HUES64 (cell line): Measurements from ENCODE around the gene DUOXA1.
"Not testable (repeated sequence)": the region's sequence is repeated elsewhere in the genome, so short reads cannot be mapped to it uniquely, and the experiment has no call there.

Experiments used
- H3K27ac ChIP-seq: 2 replicates; pipeline ENCODE4 v1.7.0; 2013; ENCODE audit warnings: low read depth, low read length, inconsistent platforms
- H3K27me3 ChIP-seq: 2 replicates; pipeline ENCODE4 v1.6.1; 2013; ENCODE audit warnings: mild to moderate bottlenecking, low read length; ENCODE audit not compliant: insufficient read depth
- H3K36me3 ChIP-seq: 2 replicates; pipeline ENCODE4 v1.6.1; 2013; ENCODE audit warnings: mild to moderate bottlenecking, low read length; ENCODE audit not compliant: insufficient read depth
- H3K4me1 ChIP-seq: 2 replicates; pipeline ENCODE4 v1.6.1; 2013; ENCODE audit warnings: mild to moderate bottlenecking, low read length, moderate library complexity; ENCODE audit not compliant: insufficient read depth
- H3K4me3 ChIP-seq: 2 replicates; pipeline ENCODE4 v1.5.1; 2013; ENCODE audit warnings: mild to moderate bottlenecking, low read length, moderate library complexity
- H3K9ac ChIP-seq: 2 replicates; pipeline ENCODE4 v1.6.1; 2013; ENCODE audit warnings: mild to moderate bottlenecking, low read depth, low read length
- H3K9me3 ChIP-seq: 2 replicates; pipeline ENCODE4 v1.6.1; 2013; ENCODE audit warnings: low read depth, low read length; ENCODE audit not compliant: insufficient read depth
- WGBS: fragments of 150-250, 120-280 bp; methylation state at CpG from one replicate; pipeline ENCODE4 v1.1.7; 2013; ENCODE audit warnings: missing lambda C conversion rate; 5-methylcytosine and 5-hydroxymethylcytosine counted together

Gene DUOXA1

DNA sequence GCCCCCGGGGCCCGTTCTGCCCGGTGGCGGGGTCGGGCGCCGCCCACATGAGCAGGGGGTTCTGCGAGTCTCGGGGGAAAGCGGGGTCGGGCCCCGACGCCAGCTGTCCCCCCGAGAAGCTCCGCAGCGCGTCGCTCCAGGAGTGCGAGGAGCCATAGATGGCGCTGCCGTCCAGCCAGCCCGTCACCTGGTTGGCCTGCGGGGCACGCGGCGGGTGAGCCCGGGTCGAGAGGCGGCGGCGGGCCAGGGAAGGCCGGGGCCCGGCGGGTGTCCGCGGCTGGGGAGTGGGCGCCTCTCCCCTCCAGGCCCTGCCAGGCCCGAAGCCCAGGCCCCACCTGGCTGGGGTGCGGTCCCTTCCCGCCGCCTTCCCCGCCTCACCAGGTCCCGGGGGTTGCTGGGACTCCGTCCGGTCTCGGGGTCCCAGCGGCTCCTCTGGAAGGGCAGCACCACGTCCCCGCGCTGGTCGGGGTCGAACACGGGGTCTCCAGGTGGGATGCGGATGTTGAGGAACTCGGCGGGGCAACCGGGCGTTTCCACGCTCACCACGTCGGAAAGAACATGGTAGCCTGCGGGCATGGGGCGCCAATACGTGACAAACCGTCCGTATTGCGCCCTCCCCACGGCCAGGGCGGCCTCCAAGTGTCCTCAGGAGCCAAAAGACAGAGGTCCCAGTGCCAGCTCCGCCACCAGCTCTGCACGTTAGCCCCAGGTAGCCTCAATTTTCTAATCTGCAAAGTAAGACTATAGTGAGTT lies 18.1 kb downstream of the DUOXA1 start:
- Histone ChIP-seq H3K4me1 (peaks cover 17% of the 10 kb centered on the region; the same call in 1 of the 2 replicates), H3K36me3 (no peaks in the 10 kb centered on the region), H3K27me3 (peaks cover 76% of the 10 kb centered on the region), H3K27ac (no peak overlapping the region), H3K9me3 (no peaks in the 10 kb centered on the region; the same call in 1 of the 2 replicates), H3K4me3 (peak overlapping the region; percentile 45; the same call in 1 of the 2 replicates), H3K9ac (no peak overlapping the region)
- 49% methylated on average over 69 of the region's 71 CpGs for WGBS

DNA sequence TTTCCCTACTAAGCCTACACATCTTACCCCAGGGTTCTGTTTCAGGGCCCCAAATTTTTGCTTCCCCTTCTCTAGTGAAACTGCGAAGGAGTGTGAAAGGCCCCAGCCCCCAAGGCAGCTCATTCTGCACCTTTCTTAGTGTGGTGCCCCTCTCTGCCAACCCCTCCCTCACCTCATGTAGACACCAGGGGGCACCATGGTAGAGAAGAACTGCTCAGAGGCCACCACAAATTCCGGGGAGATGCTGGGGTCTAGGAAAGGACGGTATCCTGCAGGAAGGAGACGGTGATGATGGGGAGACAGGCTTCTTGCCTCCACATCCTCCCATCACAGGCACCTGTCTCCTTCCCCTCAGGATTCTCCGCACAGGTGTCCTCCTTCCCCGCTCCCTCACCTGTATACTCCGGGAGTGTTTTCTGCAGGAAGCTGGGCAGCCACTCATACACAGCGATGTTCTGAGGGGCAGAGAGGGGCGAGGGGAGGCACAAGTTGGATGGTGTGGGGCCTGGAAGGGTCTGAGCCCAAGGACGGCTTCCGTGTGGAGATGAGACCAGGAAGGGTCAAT lies 19.3 kb downstream of the DUOXA1 start:
- no peak overlapping the region for H3K4me3 ChIP-seq
- WGBS, result 89% methylated on average over 11 of the region's 11 CpGs
- peaks cover 17% of the 10 kb centered on the region; the same call in 1 of the 2 replicates for H3K4me1 ChIP-seq
- H3K27me3 ChIP-seq, result peaks cover 64% of the 10 kb centered on the region
- no peaks in the 10 kb centered on the region for H3K36me3 ChIP-seq
- H3K9me3 ChIP-seq, result no peaks in the 10 kb centered on the region; the same call in 1 of the 2 replicates
- H3K27ac ChIP-seq, result no peak overlapping the region
- no peak overlapping the region for H3K9ac ChIP-seq

DNA sequence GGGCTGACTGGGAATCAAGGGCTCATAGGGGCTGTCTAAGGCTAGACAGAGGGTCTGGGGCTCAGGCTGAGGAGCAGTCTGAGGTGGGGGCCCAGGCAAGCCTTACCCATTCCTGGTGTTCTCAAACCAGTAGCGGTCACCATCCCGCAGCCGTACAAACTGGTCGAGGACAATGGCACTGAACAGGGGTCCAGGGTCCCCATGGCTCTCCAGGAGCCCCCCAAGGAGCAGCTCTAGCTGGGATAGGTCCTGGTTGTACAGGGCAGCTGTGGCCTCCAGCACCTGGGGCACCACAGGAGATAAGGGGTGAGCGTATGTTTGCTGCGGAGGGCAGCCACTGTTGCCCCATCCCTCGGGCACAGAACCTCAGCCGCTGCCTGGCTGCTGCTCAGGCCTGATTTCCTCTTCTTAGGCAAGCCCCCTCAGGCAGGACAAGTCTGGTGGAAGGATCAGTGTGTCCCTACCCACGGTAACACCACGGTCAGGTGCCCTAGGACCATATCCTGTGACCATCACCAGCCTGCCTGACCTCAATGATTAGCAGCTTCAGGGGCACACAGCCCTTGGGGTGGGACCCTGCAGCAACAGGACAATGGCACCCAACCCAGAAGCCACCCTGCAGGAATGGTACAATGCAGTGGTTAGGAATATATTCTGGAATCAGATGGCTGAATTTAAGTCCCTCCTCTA lies 21.6 kb downstream of the DUOXA1 start:
- Histone ChIP-seq H3K27ac (no peak overlapping the region), H3K9me3 (no peaks in the 10 kb centered on the region), H3K9ac (no peak overlapping the region), H3K27me3 (peaks cover 41% of the 10 kb centered on the region), H3K4me1 (0 out of 2 replicates have a peak, but pooled peaks cover 4% of the 10 kb centered on the region), H3K36me3 (no peaks in the 10 kb centered on the region), H3K4me3 (no peak overlapping the region)
- WGBS, result 94% methylated on average over 10 of the region's 10 CpGs

DNA sequence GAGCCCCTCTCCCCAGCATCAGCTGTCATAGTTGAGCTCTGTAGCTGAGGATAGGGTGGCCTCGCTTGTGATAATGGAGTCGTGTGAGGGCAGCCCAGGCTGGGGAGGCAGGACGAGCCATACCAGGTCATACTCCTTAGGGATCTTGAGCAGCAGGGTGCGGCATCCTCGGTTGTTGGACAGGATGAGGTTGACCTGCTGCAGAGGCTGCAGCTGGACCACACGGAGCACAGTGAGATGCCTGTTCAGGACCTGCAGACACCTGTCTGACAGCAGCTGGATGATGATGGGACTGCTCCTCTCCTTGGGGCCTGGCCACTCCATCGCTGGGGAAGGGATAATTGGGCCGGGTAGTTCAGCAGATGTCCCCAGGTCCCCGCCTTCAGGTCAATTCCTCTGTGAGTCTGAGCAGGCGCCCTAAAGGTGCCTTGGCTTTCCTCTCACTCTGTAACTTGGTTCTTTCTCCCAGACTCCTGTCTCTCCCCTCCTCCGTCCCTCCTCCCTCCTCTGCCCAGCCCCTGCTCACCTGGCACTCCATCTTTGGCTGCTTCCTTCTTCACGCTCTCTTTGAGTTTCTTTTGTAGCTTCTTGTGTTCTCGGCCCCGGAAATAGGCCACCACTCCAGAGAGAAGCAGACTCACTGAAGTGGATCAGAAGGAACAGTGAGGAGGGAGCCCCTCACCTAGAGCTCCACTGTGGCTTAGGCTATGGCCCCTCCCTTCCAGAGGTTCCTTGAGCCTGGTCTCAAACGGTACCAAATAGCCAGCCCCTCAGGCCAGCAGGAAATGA lies 23.5 kb downstream of the DUOXA1 start:
- Histone ChIP-seq H3K27me3 (peaks cover 23% of the 10 kb centered on the region), H3K4me3 (no peak overlapping the region)
- 85% methylated on average over 15 of the region's 15 CpGs for WGBS

DNA sequence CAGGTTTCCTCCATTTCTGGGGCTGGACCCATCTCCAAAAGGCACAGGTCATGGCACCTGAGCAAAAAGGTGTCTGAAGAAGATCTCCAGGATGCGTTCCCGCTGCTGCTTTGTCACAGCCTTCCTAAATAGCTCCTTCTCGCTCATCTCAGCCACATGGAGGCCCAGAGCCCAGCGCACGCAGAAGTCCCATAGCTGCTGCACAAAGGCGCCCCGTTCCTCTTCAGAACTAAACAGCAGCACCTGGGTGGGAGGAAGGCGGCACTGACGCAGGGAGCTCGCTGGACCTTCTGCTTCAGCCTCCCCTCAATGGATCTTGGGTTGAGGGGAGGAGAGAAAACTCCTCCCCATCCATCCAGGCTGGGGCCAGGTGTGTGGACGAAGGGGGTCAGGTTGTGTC lies 24.1 kb downstream of the DUOXA1 start:
- H3K9ac ChIP-seq, result no peak overlapping the region
- WGBS, result 93% methylated on average over 8 of the region's 11 CpGs

More for the DNA sequence above, 23.5 kb downstream of the DUOXA1 start:
- H3K4me1 ChIP-seq, result peaks cover 8% of the 10 kb centered on the region
- no peak overlapping the region for H3K27ac ChIP-seq
- H3K9ac ChIP-seq, result no peak overlapping the region
- no peaks in the 10 kb centered on the region for H3K9me3 ChIP-seq
- H3K36me3 ChIP-seq, result no peaks in the 10 kb centered on the region

DNA sequence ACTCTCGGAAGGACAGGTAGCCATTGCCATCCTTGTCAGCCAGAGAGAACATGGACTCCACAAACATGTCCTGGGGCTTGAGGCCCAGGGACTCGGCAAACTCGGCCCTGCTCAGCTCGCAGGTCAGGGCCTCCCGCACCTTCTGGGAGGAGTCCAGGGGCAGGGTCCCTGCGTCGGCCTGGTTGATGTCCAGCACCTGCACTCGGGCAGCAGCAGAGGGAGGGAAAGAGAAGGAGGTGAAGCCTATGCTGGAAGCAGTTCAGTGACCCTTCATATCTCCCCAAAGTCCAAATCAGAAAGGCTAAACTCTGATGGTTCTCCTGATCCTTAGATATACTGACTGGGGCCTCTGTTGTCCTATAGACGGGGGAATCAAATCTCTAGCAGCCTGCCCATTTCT lies 25.5 kb downstream of the DUOXA1 start:
- not testable (repeated sequence) for H3K36me3 ChIP-seq, H3K4me3 ChIP-seq, H3K9ac ChIP-seq, H3K27ac ChIP-seq, H3K9me3 ChIP-seq, H3K27me3 ChIP-seq
- WGBS, result 99% methylated on average over 8 of the region's 9 CpGs
- peaks cover 17% of the 10 kb centered on the region for H3K4me1 ChIP-seq

More for the DNA sequence above, 24.1 kb downstream of the DUOXA1 start:
- Histone ChIP-seq H3K27ac (no peak overlapping the region), H3K36me3 (no peaks in the 10 kb centered on the region), H3K4me3 (no peak overlapping the region), H3K9me3 (no peaks in the 10 kb centered on the region), H3K27me3 (peaks cover 20% of the 10 kb centered on the region), H3K4me1 (peaks cover 14% of the 10 kb centered on the region)

DNA sequence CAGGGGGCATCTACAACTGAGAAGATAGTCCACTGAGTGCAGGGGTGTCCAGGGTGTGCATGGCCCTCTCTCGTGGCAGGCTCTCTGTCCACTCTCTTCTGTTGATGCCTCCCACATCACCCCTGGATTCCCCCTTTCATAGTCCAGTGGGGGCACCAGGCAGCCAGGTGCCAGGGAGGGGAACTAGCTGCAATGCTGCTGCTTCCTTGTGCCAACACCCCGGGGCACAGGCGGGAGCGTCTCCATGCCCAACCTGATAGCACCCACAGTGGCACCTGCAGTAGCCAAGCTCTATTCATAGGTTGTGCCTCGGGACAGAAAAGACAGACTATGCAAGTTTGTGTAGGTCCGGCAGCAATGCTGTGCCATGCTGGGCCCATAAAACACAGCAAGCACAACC lies 27.5 kb downstream of the DUOXA1 start:
- H3K27ac ChIP-seq, result no peak overlapping the region
- no peaks in the 10 kb centered on the region for H3K36me3 ChIP-seq
- H3K9me3 ChIP-seq, result no peaks in the 10 kb centered on the region
- H3K4me3 ChIP-seq, result no peak overlapping the region
- H3K27me3 ChIP-seq, result peaks cover 2% of the 10 kb centered on the region; the same call in 1 of the 2 replicates
- H3K4me1 ChIP-seq, result peaks cover 17% of the 10 kb centered on the region
- H3K9ac ChIP-seq, result no peak overlapping the region
- 94% methylated on average over 6 of the region's 6 CpGs for WGBS

DNA sequence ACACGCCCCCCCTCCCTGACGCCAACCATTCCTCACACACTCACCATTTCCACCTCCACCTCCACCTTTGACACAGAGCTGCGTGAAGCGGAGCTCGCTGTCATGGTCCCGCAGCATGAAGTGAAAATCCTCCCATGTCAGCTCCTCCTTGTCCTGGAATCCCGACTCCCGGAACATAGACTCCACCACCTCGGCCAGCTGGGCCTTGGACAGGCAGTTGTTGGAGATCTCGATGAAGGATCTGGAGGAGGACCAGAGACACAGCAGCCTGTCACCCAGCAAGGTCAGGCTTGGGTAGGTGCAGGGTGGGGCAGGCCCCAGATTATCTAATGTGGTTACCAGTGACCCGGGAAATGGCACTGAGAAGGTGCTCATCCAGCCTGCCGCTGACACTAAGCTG lies 27.9 kb downstream of the DUOXA1 start:
- no peak overlapping the region for H3K4me3 ChIP-seq

DNA sequence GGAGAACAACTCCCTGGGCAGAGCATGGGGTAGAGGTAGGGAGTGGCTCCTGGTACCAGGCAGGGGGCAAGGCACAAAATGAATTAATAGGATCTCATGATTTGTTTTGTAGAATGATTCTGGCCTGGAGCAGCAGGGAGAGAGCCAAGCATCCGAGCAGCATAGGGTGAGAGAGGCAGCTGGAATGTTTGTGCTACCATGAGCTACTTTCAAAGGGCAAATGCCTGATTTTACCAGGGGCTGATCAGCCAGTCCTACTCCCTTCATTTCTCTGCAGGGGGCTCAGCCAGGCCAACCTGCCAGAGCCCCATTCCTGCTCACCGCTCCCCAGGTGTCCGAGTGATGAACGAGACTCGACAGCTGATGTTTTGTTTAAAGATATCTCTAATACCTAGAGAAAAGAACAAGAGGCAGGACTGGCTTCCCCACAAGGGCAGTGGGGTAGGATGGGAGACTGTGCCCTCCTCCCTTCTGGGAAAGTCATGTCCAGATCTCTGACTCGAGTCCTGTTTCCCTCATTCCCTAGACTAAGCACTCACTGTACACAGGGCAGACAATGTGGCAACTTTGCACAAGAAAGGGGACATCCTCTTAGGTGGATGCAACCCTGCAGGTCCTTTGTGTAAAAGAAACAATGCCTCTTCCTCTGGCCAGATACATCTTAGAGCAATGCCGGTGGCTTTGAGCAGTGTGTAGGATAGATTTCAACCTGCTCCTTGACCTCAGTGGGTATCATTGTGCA lies 28.6 kb downstream of the DUOXA1 start:
- Histone ChIP-seq H3K9ac (no peak overlapping the region), H3K4me1 (peaks cover 17% of the 10 kb centered on the region), H3K9me3 (no peaks in the 10 kb centered on the region), H3K27me3 (peaks cover 2% of the 10 kb centered on the region; the same call in 1 of the 2 replicates), H3K4me3 (no peak overlapping the region), H3K27ac (no peak overlapping the region), H3K36me3 (no peaks in the 10 kb centered on the region)
- 55% methylated on average over 4 of the region's 7 CpGs for WGBS

More for the DNA sequence above, 27.9 kb downstream of the DUOXA1 start:
- peaks cover 2% of the 10 kb centered on the region; the same call in 1 of the 2 replicates for H3K27me3 ChIP-seq
- no peaks in the 10 kb centered on the region for H3K9me3 ChIP-seq
- H3K4me1 ChIP-seq, result peaks cover 17% of the 10 kb centered on the region
- 91% methylated on average over 12 of the region's 12 CpGs for WGBS
- H3K36me3 ChIP-seq, result no peaks in the 10 kb centered on the region
- no peak overlapping the region for H3K9ac ChIP-seq
- H3K27ac ChIP-seq, result no peak overlapping the region

DNA sequence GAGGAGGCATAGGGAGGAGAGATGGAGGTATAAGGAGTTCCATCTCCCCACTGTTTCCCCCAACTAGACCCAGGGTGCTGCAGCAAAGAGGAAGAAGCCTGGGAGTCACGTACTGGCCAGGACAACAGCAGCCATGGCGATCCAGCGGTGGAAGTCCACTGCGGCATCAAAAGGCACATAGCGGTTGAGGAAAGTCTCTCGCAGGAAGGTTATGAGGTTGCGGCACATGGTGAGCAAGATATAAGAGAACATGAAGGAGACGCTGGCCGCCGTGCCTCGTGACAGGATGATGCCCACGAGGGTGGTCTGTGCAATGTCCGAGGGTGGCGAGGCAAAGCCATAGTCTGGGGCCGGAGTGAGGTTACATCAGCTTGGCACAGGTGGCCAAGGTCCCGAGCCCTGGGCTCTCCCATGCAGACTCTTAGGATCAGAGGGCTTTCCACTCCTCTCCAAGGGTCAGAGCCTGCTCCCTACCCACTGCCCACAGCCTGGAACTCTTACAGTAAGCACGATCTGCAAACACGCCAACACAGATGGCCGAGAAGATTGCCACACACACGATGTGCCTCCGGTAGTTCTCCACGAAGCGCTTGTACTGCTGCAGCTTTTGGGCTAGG lies 30.0 kb downstream of the DUOXA1 start:
- no peak overlapping the region for H3K27ac ChIP-seq
- H3K9me3 ChIP-seq, result no peaks in the 10 kb centered on the region
- 92% methylated on average over 23 of the region's 23 CpGs for WGBS

More for the DNA sequence above, 30.0 kb downstream of the DUOXA1 start:
- Histone ChIP-seq H3K36me3 (no peaks in the 10 kb centered on the region), H3K9ac (no peak overlapping the region), H3K4me3 (no peak overlapping the region), H3K4me1 (peaks cover 17% of the 10 kb centered on the region), H3K27me3 (0 out of 2 replicates have a peak, but pooled peaks cover 2% of the 10 kb centered on the region)
